Suprapubic skin (tissue), 4 donors: ENCODE results near the gene CRELD1.

Experiments used
- EP300 ChIP-seq: sonication (generic); formaldehyde crosslinking; IDR thresholded peaks from one replicate; pipeline ENCODE4 v1.6.1; 2017; ENCODE audit warnings: antibody characterized with exemption
- POLR2A ChIP-seq, 2 donors: fragments of 450-650 bp; IDR thresholded peaks; one replicate each; pipeline ENCODE4 v1.6.1; 2017; ENCODE audit warnings: antibody characterized with exemption in 2 of 2, mild to moderate bottlenecking in 2 of 2, moderate library complexity in 2 of 2
- POLR2AphosphoS5 ChIP-seq, 3 donors: sonication (generic); formaldehyde crosslinking; IDR thresholded peaks; one replicate each; pipeline ENCODE4 v1.6.1; 2017; ENCODE audit warnings: antibody characterized with exemption in 3 of 3
- TF ChIP-seq, protein P1 (sequence below), 2 donors: fragments of 200-600 bp in 1 of 2; fragments of 450-650 bp in 1 of 2; sonication (generic) in 1 of 2; IDR thresholded peaks; one replicate each; pipeline ENCODE4 v1.5.1; 2016 to 2019; ENCODE audit warnings: antibody characterized with exemption in 2 of 2, mild to moderate bottlenecking in 1 of 2, moderate library complexity in 1 of 2

GRCh38 chr3:9951962-9952805 lies 18.6 kb downstream of the CRELD1 start, which contains the start of gene PRRT3:
- TF ChIP-seq, protein P1, sequence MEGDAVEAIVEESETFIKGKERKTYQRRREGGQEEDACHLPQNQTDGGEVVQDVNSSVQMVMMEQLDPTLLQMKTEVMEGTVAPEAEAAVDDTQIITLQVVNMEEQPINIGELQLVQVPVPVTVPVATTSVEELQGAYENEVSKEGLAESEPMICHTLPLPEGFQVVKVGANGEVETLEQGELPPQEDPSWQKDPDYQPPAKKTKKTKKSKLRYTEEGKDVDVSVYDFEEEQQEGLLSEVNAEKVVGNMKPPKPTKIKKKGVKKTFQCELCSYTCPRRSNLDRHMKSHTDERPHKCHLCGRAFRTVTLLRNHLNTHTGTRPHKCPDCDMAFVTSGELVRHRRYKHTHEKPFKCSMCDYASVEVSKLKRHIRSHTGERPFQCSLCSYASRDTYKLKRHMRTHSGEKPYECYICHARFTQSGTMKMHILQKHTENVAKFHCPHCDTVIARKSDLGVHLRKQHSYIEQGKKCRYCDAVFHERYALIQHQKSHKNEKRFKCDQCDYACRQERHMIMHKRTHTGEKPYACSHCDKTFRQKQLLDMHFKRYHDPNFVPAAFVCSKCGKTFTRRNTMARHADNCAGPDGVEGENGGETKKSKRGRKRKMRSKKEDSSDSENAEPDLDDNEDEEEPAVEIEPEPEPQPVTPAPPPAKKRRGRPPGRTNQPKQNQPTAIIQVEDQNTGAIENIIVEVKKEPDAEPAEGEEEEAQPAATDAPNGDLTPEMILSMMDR (IDR thresholded peaks at IDR 0.05) = no peak
- TF ChIP-seq EP300 (no peak), POLR2AphosphoS5 (IDR thresholded peaks at IDR 0.05) (no peak), POLR2A (IDR thresholded peaks at IDR 0.05) (no peak)
